DOHH2 (cell line): ENCODE results near the gene MSANTD4.

Experiments
- H3F3A ChIP-seq: fragments of 200-600 bp; sonication (generic), shearing (Covaris generic); 2 replicates; pipeline ENCODE4 v1.6.0; 2016; ENCODE audit warnings: antibody characterized with exemption, mild to moderate bottlenecking; ENCODE audit not compliant: control insufficient read depth, insufficient read depth
- H3K27ac ChIP-seq: fragments of 200-600 bp; sonication (generic); 2 replicates; pipeline ENCODE4 v1.5.1; 2014; ENCODE audit warnings: low read depth, mild to moderate bottlenecking, low read length, moderate library complexity
- H3K27me3 ChIP-seq: fragments of 200-600 bp; sonication (generic); 2 replicates; pipeline ENCODE4 v1.6.1; 2014; ENCODE audit warnings: mild to moderate bottlenecking, low read length, mixed read lengths; ENCODE audit not compliant: control insufficient read depth
- H3K36me3 ChIP-seq: fragments of 200-600 bp; sonication (generic); 2 replicates; pipeline ENCODE4 v1.6.1; 2014; ENCODE audit warnings: mild to moderate bottlenecking, low read length, moderate library complexity, mixed read lengths; ENCODE audit not compliant: control insufficient read depth
- H3K4me1 ChIP-seq: fragments of 200-600 bp; sonication (generic); 2 replicates; pipeline ENCODE4 v1.6.1; 2014; ENCODE audit warnings: mild to moderate bottlenecking, low read length, mixed read lengths; ENCODE audit not compliant: control insufficient read depth
- H3K4me2 ChIP-seq: fragments of 200-600 bp; sonication (generic); 2 replicates; pipeline ENCODE4 v1.6.0; 2014; ENCODE audit warnings: mild to moderate bottlenecking, low read length, moderate library complexity
- H3K4me3 ChIP-seq: fragments of 200-600 bp; sonication (generic); 2 replicates; pipeline ENCODE4 v1.5.1; 2014; ENCODE audit warnings: mild to moderate bottlenecking, low read length, mixed read lengths
- H3K79me2 ChIP-seq: fragments of 200-600 bp; sonication (generic); 2 replicates; pipeline ENCODE4 v1.6.1; 2014; ENCODE audit warnings: mild to moderate bottlenecking, low read length, mixed read lengths; ENCODE audit not compliant: control insufficient read depth
- H3K9me2 ChIP-seq: fragments of 200-600 bp; sonication (generic); replicated peaks from 2 replicates; pipeline ENCODE4 v1.6.1; 2014; ENCODE audit warnings: mild to moderate bottlenecking, low read length, mixed read lengths; ENCODE audit not compliant: control insufficient read depth
- H3K9me3 ChIP-seq: fragments of 200-600 bp; sonication (generic); 2 replicates; pipeline ENCODE4 v1.6.1; 2014; ENCODE audit warnings: antibody characterized with exemption, low read length, mixed read lengths; ENCODE audit not compliant: control insufficient read depth, insufficient read depth
- H4K20me1 ChIP-seq: fragments of 200-600 bp; sonication (generic); 2 replicates; pipeline ENCODE4 v1.6.0; 2014; ENCODE audit warnings: low read depth, mild to moderate bottlenecking, antibody characterized with exemption, low read length, moderate library complexity; ENCODE audit not compliant: control insufficient read depth, insufficient read depth
- EZH2phosphoT487 ChIP-seq: fragments of 200-600 bp; sonication (generic); IDR thresholded peaks from 2 replicates; pipeline ENCODE4 v1.6.1; 2017; ENCODE audit warnings: borderline replicate concordance, mild to moderate bottlenecking, antibody characterized with exemption, low read length, moderate library complexity, mixed read lengths
- TF ChIP-seq, protein P1 (sequence below): fragments of 200-600 bp; sonication (generic); IDR thresholded peaks from one replicate; pipeline ENCODE4 v1.5.1; 2014; ENCODE audit warnings: antibody characterized with exemption, mild to moderate bottlenecking, low read depth, low read length; ENCODE audit not compliant: poor library complexity, severe bottlenecking

The MSANTD4 gene

DNA sequence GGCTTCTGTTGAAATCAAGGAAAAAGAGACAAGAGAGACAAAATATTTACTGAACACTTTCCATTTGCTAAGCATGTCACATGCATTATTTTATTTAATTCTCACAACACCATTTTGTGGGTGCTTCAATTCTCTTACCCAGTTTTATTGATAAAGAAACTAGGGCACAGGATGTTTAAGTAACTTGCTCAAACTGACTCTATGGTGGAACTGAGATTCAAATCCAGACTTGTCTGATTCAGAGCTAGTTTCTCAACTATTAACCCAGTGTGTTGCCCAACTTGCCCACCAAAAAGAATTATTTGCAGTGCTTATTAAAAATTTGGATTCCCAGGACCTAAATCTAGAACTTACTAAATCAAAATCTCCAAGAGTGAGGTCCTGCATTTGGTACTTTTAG is 21.5 kb upstream of the MSANTD4 start:
- TF ChIP-seq, protein P1, sequence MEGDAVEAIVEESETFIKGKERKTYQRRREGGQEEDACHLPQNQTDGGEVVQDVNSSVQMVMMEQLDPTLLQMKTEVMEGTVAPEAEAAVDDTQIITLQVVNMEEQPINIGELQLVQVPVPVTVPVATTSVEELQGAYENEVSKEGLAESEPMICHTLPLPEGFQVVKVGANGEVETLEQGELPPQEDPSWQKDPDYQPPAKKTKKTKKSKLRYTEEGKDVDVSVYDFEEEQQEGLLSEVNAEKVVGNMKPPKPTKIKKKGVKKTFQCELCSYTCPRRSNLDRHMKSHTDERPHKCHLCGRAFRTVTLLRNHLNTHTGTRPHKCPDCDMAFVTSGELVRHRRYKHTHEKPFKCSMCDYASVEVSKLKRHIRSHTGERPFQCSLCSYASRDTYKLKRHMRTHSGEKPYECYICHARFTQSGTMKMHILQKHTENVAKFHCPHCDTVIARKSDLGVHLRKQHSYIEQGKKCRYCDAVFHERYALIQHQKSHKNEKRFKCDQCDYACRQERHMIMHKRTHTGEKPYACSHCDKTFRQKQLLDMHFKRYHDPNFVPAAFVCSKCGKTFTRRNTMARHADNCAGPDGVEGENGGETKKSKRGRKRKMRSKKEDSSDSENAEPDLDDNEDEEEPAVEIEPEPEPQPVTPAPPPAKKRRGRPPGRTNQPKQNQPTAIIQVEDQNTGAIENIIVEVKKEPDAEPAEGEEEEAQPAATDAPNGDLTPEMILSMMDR: no peak
- no peak for TF ChIP-seq EZH2phosphoT487
- H3K79me2 ChIP-seq: no peaks in the 10 kb centered on the region
- no peak overlapping the region for H3K4me2 ChIP-seq
- H3K36me3 ChIP-seq: no peaks in the 10 kb centered on the region
- H3K4me3 ChIP-seq: no peak overlapping the region
- H4K20me1 ChIP-seq: no peaks in the 10 kb centered on the region
- H3K9me3 ChIP-seq: no peaks in the 10 kb centered on the region
- H3K9me2 ChIP-seq: no peaks in the 10 kb centered on the region
- no peaks in the 10 kb centered on the region for H3F3A ChIP-seq
- H3K4me1 ChIP-seq: no peaks in the 10 kb centered on the region
- H3K27me3 ChIP-seq: no peaks in the 10 kb centered on the region
- H3K27ac ChIP-seq: no peak overlapping the region

DNA sequence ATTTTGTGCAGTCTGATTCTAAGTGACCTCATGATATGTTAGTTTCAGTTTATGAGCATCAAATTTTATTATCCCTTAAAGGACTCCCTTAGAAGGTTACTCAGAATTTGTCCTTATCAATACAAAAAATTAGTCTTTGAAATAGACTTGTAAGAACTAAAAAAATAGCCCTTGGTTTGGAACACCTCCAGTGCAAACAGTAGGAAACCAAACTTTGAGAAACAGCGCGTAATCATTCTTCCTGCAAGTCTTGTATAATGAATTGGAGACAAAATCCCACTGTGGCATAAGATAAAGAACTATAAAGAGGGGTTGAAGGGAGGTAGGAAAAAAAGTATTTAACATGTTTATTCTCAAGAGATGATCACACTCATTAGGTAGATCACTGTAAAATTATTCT is 10.8 kb upstream of the MSANTD4 start:
- no peaks in the 10 kb centered on the region for H3F3A ChIP-seq
- H4K20me1 ChIP-seq: no peaks in the 10 kb centered on the region
- no peak overlapping the region for H3K4me3 ChIP-seq
- TF ChIP-seq, protein P1: no peak
- TF ChIP-seq EZH2phosphoT487: no peak
- H3K27ac ChIP-seq: no peak overlapping the region
- H3K79me2 ChIP-seq: no peaks in the 10 kb centered on the region
- no peak overlapping the region for H3K4me2 ChIP-seq
- H3K36me3 ChIP-seq: no peaks in the 10 kb centered on the region
- H3K9me2 ChIP-seq: no peaks in the 10 kb centered on the region
- H3K4me1 ChIP-seq: no peaks in the 10 kb centered on the region
- H3K9me3 ChIP-seq: no peaks in the 10 kb centered on the region
- no peaks in the 10 kb centered on the region for H3K27me3 ChIP-seq

DNA sequence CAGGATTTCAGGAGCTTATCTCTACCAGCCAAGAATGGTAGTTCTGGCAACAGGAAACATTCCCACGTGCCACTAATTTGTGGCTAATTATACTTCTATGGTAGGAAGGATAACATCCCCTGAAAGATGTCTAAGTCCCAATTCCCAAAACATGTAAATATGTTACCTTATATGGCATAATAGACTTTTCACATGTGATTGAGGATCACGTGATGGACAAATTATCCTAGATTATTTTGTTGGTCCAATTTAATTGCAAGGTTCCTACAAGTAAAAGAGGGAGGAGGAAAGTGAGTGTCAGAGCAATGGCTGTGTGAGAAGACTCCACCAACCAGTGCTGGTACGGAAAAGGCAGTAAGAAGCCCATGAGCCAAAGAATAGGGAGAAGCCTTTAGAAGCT is 9.9 kb upstream of the MSANTD4 start:
- no peaks in the 10 kb centered on the region for H3K9me3 ChIP-seq
- H4K20me1 ChIP-seq: no peaks in the 10 kb centered on the region
- no peak for TF ChIP-seq EZH2phosphoT487
- TF ChIP-seq, protein P1: no peak
- H3K4me1 ChIP-seq: no peaks in the 10 kb centered on the region
- H3K4me2 ChIP-seq: no peak overlapping the region
- H3K9me2 ChIP-seq: no peaks in the 10 kb centered on the region
- no peaks in the 10 kb centered on the region for H3F3A ChIP-seq
- no peaks in the 10 kb centered on the region for H3K27me3 ChIP-seq
- H3K36me3 ChIP-seq: no peaks in the 10 kb centered on the region
- no peak overlapping the region for H3K4me3 ChIP-seq
- H3K79me2 ChIP-seq: no peaks in the 10 kb centered on the region
- H3K27ac ChIP-seq: no peak overlapping the region
